HG03457 (cell line): ENCODE measurements around the gene TRIM25.

Experiments
- ATAC-seq: cut with Tn5 transposase; IDR thresholded peaks from one replicate; pipeline ENCODE4 v1.9.1; 2021; ENCODE audit warnings: moderate number of reproducible peaks; ENCODE audit not compliant: unreplicated experiment

The TRIM25 gene

GRCh38 chr17:56896968-56897359 is 16.9 kb downstream of the TRIM25 start:
- ATAC-seq = no peak

DNA sequence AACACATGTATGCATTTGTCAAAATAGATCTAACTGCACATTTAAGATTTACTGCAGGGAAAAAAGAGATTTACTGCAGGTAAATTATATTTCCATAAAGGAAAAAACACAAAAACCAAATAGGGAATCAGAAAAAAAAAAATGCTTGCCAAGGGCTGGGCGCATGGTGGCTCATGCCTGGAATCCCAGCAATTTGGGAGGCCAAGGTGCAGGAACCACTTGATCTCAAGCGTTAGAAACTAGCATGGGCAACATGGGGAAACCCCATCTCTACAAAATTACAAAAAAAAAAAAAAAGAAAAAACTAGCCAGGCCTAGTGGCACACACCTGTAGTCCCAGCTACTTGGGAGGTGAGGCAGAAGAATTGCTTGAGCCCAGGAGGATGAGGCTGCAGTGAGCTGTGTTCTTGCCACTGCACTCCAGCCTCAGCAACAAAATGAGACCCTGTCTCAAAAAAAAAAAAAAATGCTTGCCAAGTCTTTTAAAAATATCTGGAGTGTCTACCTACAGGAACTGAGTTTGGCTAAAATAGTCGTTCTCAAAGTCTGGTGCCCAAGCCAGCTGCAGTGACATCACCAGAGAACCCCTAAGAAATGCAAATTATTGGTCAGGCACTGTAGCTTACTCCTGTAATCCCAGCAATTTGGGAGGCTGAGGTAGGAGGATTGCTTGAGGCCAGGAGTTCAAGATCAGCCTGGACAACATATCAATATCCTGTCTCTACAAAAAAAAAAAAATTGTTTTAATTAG is 17.5 kb downstream of the TRIM25 start:
- no peak for ATAC-seq

DNA sequence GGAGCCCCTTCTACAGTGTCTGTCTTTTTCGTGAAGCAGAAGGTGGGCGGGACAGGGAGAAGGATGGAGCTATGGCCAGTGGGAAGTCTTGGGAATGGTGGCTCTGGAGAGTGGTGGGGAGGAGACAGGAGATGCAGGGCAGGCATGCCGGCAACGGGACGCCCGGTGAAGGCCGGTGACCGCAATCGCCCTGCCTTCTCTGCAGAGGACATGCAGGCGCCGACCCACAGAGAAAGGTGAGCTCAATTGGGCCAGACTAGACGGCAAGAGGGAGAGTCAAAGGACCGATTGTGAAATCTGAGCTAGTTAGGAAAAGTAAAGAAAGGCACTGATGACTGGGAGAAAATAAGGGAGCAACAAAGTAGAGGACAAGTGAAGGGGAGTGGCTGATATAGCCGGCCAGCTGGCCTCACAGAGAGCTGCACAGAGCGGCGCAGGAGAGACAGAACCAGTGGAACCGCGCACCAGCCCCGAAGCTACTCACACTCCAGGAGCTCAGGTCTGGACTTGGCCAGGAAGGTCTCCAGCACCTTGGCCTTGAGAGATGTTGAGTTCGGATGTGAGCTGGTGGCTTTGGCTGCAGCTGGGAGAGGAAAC is 18.9 kb downstream of the TRIM25 start:
- ATAC-seq = no peak

- ATAC-seq = no peak
Observed at GRCh38 chr17:56893503-56893902, 20.3 kb downstream of the TRIM25 start.

DNA sequence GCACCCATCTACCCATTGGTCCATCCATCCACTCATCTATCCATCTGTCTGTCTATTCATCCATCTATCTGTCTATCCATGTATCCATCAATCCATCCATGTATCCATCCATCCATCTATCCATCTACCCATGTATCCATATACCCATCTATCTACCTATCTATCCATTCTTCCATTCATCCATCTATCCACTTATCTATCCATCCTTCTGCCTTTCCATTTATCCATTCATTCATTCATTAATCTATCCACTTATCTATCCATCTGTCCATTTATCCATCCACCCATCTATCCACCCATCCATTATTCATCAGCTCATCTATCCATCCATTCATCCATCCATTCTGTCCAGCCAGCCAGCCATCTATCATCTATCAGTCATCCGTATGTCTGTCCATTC is 21.5 kb downstream of the TRIM25 start:
- ATAC-seq = no peak

- ATAC-seq = no peak
Observed at GRCh38 chr17:56891751-56892150, 22.1 kb downstream of the TRIM25 start.

- ATAC-seq = no peak
Observed at GRCh38 chr17:56890906-56891674, 22.8 kb downstream of the TRIM25 start.

GRCh38 chr17:56890390-56890789 is 23.5 kb downstream of the TRIM25 start:
- ATAC-seq = no peak

DNA sequence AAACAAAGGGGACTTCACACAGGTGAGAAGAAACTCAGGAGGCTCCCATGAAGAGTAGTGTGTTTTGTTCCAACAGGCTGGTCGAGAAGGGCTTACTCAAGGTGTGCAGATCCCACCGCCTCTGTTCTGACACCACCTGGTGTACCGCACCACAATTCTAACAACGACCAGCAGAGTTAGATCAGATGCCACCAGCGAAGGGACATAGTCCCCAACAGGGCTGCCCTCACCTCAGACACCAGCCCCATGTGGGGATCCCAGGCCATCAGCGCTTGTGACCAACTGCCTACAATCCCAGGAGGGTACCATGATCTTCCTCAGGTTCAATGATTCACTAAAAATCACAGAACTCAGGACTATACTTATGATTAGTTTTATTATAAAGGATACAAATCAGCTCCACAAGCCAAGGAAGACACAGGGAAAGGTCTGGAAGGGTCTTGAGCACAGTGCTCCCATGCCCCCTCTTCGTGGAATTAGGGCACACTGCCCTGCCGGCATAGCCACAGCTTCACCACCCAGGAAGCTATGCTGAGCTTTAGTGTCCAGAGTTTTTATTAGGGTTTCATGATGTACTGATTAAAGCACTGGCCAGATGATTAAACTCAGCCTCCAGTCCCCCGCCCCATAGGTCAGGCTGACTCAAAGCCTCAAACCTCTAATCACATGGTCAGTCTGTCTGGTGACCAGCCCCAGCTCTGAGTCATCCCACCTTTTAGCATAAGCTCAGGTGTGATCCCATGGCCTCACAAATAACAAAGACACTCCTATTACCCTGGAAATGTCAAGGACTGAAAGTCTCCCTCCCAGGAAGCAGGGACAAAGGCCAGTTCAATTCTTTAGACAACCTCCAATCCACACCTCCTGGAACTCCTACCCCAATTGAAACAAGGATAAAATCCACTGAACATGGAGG is 26.0 kb downstream of the TRIM25 start:
- ATAC-seq = no peak

DNA sequence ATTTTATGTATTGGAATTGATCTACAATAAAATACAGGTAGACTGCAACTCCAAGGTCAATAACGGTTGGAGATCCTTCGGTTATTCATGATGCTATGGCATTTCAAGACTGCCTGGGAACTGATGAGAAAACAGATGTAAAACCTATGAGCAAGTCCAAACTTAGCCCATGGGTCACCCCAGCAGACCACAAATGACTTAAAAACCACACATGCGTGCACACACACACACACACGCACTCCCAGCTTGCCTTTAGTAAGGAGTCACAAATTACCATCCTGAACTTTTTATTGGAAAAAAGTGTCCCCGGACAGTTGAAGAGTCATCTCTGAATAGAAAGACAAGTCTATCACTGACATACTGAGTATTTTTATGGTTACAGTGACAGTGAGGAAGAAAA is 26.7 kb downstream of the TRIM25 start:
- ATAC-seq = no peak

DNA sequence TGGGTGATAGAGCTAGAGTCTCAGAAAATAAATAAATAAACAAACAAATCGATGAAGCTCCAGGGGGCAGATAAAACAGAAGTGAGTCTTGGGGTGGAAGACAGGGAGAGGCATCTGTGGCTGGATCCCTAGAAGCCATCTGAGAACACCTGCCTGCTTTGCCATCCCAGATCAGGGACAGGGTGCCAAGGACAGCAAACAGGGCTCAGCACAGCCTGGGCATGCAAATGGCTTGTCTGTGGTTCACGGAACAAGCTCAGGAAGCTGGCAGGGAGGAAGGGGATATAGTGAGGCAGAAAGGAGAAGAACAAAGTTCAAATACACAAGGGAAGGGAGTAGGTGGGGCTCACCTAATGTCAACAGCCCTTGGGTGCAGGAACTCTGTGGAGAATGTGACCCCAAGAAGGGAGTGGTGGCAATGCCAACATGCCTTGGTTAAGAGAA is 27.5 kb downstream of the TRIM25 start:
- no peak for ATAC-seq

DNA sequence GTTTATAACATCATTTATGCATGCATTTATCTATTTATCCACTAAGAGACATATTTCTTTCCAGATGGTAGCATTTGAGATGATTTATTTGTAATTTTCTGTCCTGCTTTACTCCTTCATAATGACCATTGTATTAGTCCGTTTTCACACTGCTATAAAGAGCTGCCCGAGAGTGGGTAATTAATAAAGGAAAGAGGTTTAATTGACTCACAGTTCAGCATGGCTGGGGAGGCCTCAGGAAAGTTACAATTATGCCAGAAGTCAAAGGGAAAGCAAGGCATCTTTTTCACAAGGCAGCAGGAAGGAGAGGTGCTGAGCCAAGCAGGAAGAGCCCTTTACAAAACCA is 28.6 kb downstream of the TRIM25 start:
- ATAC-seq = no peak

- no peak for ATAC-seq
Observed at GRCh38 chr17:56884483-56885311, 29.2 kb downstream of the TRIM25 start.

DNA sequence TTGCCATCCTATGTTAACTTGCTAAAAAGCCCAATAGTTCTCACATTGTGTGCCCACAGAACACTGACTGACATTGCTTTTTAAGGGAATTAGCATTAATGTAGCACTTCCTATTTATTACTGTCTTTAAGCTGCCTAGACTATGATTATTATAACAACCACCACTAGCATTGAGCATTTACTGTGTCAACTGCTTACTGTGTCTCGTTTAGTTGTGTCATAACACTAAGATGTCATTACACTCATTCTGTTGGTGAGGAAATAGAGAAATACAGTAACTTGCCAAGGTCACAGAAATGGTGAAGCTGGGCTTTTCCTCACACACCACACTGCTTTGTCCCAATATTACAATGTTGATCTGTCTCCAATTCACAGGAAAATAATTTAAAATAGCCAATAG is 30.2 kb downstream of the TRIM25 start:
- no peak for ATAC-seq

DNA sequence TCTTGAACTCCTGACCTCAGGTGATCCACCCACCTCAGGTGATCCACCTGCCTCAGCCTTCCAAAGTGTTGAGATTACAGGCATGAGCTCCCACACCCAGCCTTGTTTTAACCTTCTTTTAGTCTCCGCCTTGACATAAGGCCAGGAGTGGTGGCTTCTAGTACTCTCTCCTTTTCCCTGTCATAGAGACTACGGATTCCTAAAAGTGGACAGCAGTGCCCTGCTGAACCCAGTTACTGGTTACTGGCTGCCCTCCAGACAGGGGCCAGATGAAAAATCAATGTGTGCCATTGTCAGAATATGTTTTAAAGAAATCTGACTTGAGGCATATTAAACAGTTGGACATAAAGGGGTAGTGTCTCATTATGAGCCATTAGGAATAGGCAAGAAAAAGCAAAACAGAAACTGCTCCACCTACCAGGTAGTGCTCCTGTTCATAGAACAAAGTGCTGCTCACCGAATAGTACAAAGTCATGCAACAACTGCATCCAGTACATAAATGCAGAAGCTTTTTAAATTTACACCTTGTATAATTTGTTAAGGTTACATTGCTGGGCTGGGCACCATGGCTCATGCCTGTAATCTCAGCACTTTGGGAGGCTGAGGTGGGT is 32.1 kb downstream of the TRIM25 start:
- no peak for ATAC-seq

GRCh38 chr17:56880571-56880970 is 33.3 kb downstream of the TRIM25 start:
- no peak for ATAC-seq

DNA sequence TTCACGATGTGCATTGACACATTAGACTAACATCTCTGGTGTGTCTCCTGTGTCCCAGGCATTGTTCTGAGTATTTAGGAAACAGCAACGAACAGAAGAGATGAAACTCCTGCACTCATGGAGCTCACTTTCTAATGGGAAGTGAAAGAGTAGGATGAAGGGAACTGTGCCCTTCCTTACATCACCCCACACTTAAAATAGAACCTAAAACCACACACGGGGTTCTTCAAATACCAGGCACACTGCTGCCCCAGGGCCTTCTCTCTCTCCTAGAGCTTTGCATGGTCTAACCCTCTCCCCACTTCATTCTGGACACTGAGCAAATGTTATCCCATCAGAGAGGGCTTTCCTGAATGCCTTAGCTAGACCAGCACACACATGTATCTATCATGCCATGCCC is 33.7 kb downstream of the TRIM25 start:
- no peak for ATAC-seq

- no peak for ATAC-seq
Observed at GRCh38 chr17:56879280-56879679, 34.6 kb downstream of the TRIM25 start.

DNA sequence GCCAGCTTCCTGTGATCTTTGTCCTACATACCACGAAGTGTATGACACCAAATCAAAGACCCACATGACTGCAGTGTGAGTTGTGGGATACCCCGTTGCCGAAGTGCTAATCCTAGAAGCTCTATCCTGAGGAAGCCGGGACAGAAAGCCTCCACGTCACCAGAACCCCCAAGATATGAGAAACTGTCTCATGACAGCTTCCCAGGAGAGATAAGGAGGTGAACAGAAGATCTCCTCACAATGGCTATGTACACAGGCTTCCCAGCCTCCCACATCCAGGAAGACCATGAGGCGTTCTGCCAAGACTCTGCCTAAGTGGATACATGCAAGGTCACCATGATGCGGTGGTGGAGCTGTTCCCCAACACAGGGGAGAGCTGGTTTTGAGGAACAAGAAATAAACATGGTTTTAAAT is 37.1 kb downstream of the TRIM25 start:
- ATAC-seq = no peak
